Ovary (tissue), 9 donors: ENCODE results near the gene BNC2. TPM values are rescaled to one million over a fixed set of nuclear protein-coding genes. Genes with fewer than 3 reads are reported as not detected.
"Not testable (repeated sequence)": the region's sequence is repeated elsewhere in the genome, so short reads cannot be mapped to it uniquely, and the experiment has no call there.

ENCODE experiments used
- DNase-seq, 5 donors: peaks; one replicate each; pipeline ENCODE4 v3.0.0-alpha.2; 2019 to 2020
- H3K27ac ChIP-seq, 2 donors: fragments of 200-600 bp; one replicate each; pipeline versions ENCODE4 v1.5.1 to v1.8.0; 2019 to 2022
- H3K27me3 ChIP-seq: fragments of 200-600 bp; one replicate; pipeline ENCODE4 v1.8.0; 2022
- H3K36me3 ChIP-seq: fragments of 200-600 bp; sonication (generic); one replicate; pipeline ENCODE4 v1.5.1; 2019
- H3K4me1 ChIP-seq: one replicate; pipeline ENCODE4 v1.8.1; 2013; ENCODE audit warnings: mild to moderate bottlenecking, moderate library complexity; ENCODE audit not compliant: insufficient read depth
- H3K4me3 ChIP-seq: fragments of 200-600 bp; sonication (generic); one replicate; pipeline ENCODE4 v1.5.1; 2017
- H3K9me3 ChIP-seq, 2 donors: fragments of 200-600 bp in 1 of 2; sonication (generic) in 1 of 2; one replicate each; pipeline versions ENCODE4 v1.5.1 to v1.8.1; 2013 to 2019; ENCODE audit warnings: mild to moderate bottlenecking in 1 of 2, moderate library complexity in 1 of 2
- EP300 ChIP-seq: sonication (generic); formaldehyde crosslinking; IDR thresholded peaks from one replicate; pipeline ENCODE4 v1.6.1; 2017; ENCODE audit warnings: antibody characterized with exemption
- POLR2A ChIP-seq: fragments of 450-650 bp; IDR thresholded peaks from one replicate; pipeline ENCODE4 v1.6.1; 2017; ENCODE audit warnings: antibody characterized with exemption, mild to moderate bottlenecking, moderate library complexity
- WGBS, 3 donors: extraction: QIAGEN DNeasy Blood & Tissue Kit in 1 of 3; methylation state at CpG; one replicate each; pipeline versions ENCODE4 v1.1.5 to v1.1.7; 2013 to 2017; 5-methylcytosine and 5-hydroxymethylcytosine counted together
- intact Hi-C, 4 donors: fragments of 100-400 bp; cut with DNase I; formaldehyde crosslinking; loops; one replicate each; pipeline versions ENCODE4 v1.11.0 to v1.15.1; 2022 to 2023
- polyA plus RNA-seq, 2 donors: library from polyadenylated mRNA; stranded (reverse); fragments of 200-250 nt in 1 of 2; fragments of 350-450 nt in 1 of 2; fragmentation: Illumina TruSeq in 1 of 2; extraction: RNeasy Lipid Tissue Mini Kit (QIAGEN cat#74804) in 1 of 2; gene quantifications; one replicate each; pipeline ENCODE4 v1.2.3, GENCODE V29; 2013 to 2014
- total RNA-seq, 7 donors: library from RNA; depleted of rRNA in 2 of 7; stranded (reverse); fragments of >200 nt in 2 of 7; fragmentation: NEBNext Ultra II Directional in 3 of 7; extraction: Animal tissue kit (Norgen Biotek cat#: 25700) in 3 of 7; gene quantifications; one replicate each; pipeline versions ENCODE4 v1.1.0 to v1.2.4, GENCODE V29; 2016 to 2023
- TF ChIP-seq, protein P1 (sequence below), 3 donors: fragments of 450-650 bp in 2 of 3; fragments of 200-600 bp in 1 of 3; IDR thresholded peaks; one replicate each; pipeline versions ENCODE4 v1.5.1 to v1.8.0; 2016 to 2022; ENCODE audit warnings: antibody characterized with exemption in 3 of 3, mild to moderate bottlenecking in 1 of 3
- donor health status: DM: no; HTN: no; CAD: no; lungs with moderate emphysema.
- donor health status: DM: no; HTN: no; CAD: no.
- donor health status: Bipolar disorder and iron deficiency.
- donor health status: DM: yes; HTN: yes; CAD: no.
- donor health status: DM: no; HTN: no; CAD: no.
- donor health status: DM: yes; HTN: yes; CAD: no.

Gene BNC2
- total and polyA plus RNA-seq, 9 donors: 17.2 to 232 (median 197) TPM

GRCh38 chr9:16441791-16442190 is 428.7 kb downstream of the BNC2 start:
- Histone ChIP-seq H3K36me3 (no peaks in the 10 kb centered on the region), H3K27me3 (no peaks in the 10 kb centered on the region), H3K27ac (no peak overlapping the region), H3K4me3 (no peak overlapping the region), H3K9me3 (no peaks in the 10 kb centered on the region), H3K4me1 (no peaks in the 10 kb centered on the region)
- intact Hi-C loops: no loop called here
- TF ChIP-seq, protein P1, sequence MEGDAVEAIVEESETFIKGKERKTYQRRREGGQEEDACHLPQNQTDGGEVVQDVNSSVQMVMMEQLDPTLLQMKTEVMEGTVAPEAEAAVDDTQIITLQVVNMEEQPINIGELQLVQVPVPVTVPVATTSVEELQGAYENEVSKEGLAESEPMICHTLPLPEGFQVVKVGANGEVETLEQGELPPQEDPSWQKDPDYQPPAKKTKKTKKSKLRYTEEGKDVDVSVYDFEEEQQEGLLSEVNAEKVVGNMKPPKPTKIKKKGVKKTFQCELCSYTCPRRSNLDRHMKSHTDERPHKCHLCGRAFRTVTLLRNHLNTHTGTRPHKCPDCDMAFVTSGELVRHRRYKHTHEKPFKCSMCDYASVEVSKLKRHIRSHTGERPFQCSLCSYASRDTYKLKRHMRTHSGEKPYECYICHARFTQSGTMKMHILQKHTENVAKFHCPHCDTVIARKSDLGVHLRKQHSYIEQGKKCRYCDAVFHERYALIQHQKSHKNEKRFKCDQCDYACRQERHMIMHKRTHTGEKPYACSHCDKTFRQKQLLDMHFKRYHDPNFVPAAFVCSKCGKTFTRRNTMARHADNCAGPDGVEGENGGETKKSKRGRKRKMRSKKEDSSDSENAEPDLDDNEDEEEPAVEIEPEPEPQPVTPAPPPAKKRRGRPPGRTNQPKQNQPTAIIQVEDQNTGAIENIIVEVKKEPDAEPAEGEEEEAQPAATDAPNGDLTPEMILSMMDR (IDR thresholded peaks at IDR 0.05): no peak
- DNase-seq: no peak
- WGBS, 3 donors: 77 to 93% (median 82%) methylated on average over 4 of the region's 4 CpGs

- 75 to 99% (median 83%) methylated on average over 6 of the region's 6 CpGs for WGBS, 3 donors
- intact Hi-C loops, H3K27me3 ChIP-seq, H3K9me3 ChIP-seq, H3K27ac ChIP-seq, H3K4me3 ChIP-seq, H3K36me3 ChIP-seq, H3K4me1 ChIP-seq, DNase-seq: not testable (repeated sequence)
Observed at GRCh38 chr9:16438831-16439230, 431.6 kb downstream of the BNC2 start.

- H3K9me3 ChIP-seq: no peaks in the 10 kb centered on the region
- intact Hi-C loops: no loop called here
- no peak overlapping the region for H3K4me3 ChIP-seq
- no peak for DNase-seq
- H3K4me1 ChIP-seq: no peaks in the 10 kb centered on the region
- no peak for TF ChIP-seq POLR2A
- TF ChIP-seq, protein P1 (IDR thresholded peaks at IDR 0.05): no peak
- H3K36me3 ChIP-seq: no peaks in the 10 kb centered on the region
- 95 to 97% (median 95%) methylated on average over 10 of the region's 10 CpGs for WGBS, 3 donors
- H3K27me3 ChIP-seq: no peaks in the 10 kb centered on the region
- H3K27ac ChIP-seq: no peak overlapping the region
Observed at GRCh38 chr9:16436545-16436944, 433.9 kb downstream of the BNC2 start.

DNA sequence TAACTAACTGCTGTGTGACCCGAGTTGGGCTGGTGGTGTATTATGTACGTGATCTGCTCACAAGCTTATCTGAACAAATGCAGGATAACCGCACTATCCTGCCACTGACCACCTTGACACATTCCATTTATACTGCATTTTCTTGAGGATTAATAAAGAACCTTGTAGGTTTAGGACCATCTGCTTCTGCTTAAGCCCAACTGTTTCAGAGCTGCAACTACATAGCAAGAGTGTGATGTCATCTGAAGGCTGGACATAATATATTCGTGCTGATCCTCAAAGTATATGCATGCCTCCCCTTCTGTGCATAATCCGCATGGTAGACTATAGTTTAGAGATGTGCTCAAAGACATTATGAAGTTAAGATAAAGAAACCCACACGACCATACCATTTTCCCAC is 435.9 kb downstream of the BNC2 start:
- intact Hi-C loops: no loop called here
- no peak for DNase-seq
- Histone ChIP-seq H3K27me3 (no peaks in the 10 kb centered on the region), H3K4me3 (no peak overlapping the region), H3K27ac (no peak overlapping the region), H3K9me3 (no peaks in the 10 kb centered on the region), H3K36me3 (no peaks in the 10 kb centered on the region), H3K4me1 (no peaks in the 10 kb centered on the region)
- TF ChIP-seq EP300: no peak
- TF ChIP-seq, protein P1 (IDR thresholded peaks at IDR 0.05): no peak
- TF ChIP-seq POLR2A: no peak
- 77 to 82% (median 80%) methylated on average over 6 of the region's 6 CpGs for WGBS, 3 donors

GRCh38 chr9:16433494-16433893 is 437.0 kb downstream of the BNC2 start:
- intact Hi-C loops: no loop called here
- DNase-seq: no peak

More at GRCh38 chr9:16433494-16433893, 437.0 kb downstream of the BNC2 start:
- Histone ChIP-seq H3K36me3 (no peaks in the 10 kb centered on the region), H3K27me3 (no peaks in the 10 kb centered on the region), H3K4me1 (no peaks in the 10 kb centered on the region), H3K27ac (no peak overlapping the region), H3K9me3 (no peaks in the 10 kb centered on the region), H3K4me3 (no peak overlapping the region)
- WGBS, 3 donors: 93 to 94% (median 93%) methylated on average over 3 of the region's 3 CpGs
- TF ChIP-seq POLR2A (no peak), EP300 (no peak)
- TF ChIP-seq, protein P1 (IDR thresholded peaks at IDR 0.05): no peak
